Thoracic aorta (tissue), 2 donors: Measurements from ENCODE around the gene FANCD2. TPM values are rescaled to one million over a fixed set of nuclear protein-coding genes. Genes with fewer than 3 reads are reported as not detected.

ENCODE experiments used
- total RNA-seq, 2 donors: library from RNA; depleted of rRNA; stranded (reverse); fragments of >200 nt; gene quantifications; one replicate each; pipeline versions ENCODE4 v1.1.0 to v1.2.3, GENCODE V29; 2016

Gene FANCD2
- total RNA-seq, 2 donors from 2014 or later = 1.3 to 9.9 TPM

Other genes starting within 250 kb of the FANCD2 start
- gene TADA3, start 234.0 kb upstream of the FANCD2 start, total RNA-seq = 10 to 100 TPM; 61.7 to 73.6 TPM
- 100 to 1,000 TPM; 196 to 204 TPM for gene ARPC4, start 233.4 kb upstream of the FANCD2 start, total RNA-seq
- 10 to 100 TPM; 77.0 to 91.9 TPM for gene TTLL3, start 216.2 kb upstream of the FANCD2 start, total RNA-seq
- 10 to 100 TPM; 24.5 to 41.3 TPM for gene RPUSD3, start 182.4 kb upstream of the FANCD2 start, total RNA-seq
- gene CIDEC, start 146.2 kb upstream of the FANCD2 start, total RNA-seq = 1 to 10 TPM; 2.0 to 2.6 TPM
- gene JAGN1, start 135.8 kb upstream of the FANCD2 start, total RNA-seq = 10 to 100 TPM; 21.5 to 38.6 TPM
- gene IL17RE, start 123.6 kb upstream of the FANCD2 start, total RNA-seq = 10 to 100 TPM in 1 of 2 donors, 1 to 10 TPM in 1; 5.7 to 11.9 TPM
- gene IL17RC, start 109.3 kb upstream of the FANCD2 start, total RNA-seq = 10 to 100 TPM; 52.2 to 59.4 TPM
- gene CRELD1, start 92.6 kb upstream of the FANCD2 start, total RNA-seq = 10 to 100 TPM; 37.2 to 37.4 TPM
- 1 to 10 TPM; 3.3 to 5.8 TPM for gene PRRT3, start 74.0 kb upstream of the FANCD2 start, total RNA-seq
- 10 to 100 TPM; 37.0 to 50.2 TPM for gene EMC3, start 39.6 kb upstream of the FANCD2 start, total RNA-seq
- not detected for gene FANCD2OS, start 81.8 kb downstream of the FANCD2 start, total RNA-seq
- 100 to 1,000 TPM in 1 of 2 donors, 10 to 100 TPM in 1; 55.0 to 126 TPM for gene BRK1, start 89.2 kb downstream of the FANCD2 start, total RNA-seq
- 10 to 100 TPM; 25.9 to 43.7 TPM for gene VHL, start 115.3 kb downstream of the FANCD2 start, total RNA-seq
- gene IRAK2, start 138.5 kb downstream of the FANCD2 start, total RNA-seq = 10 to 100 TPM in 1 of 2 donors, 1 to 10 TPM in 1; 5.7 to 13.8 TPM
- gene TATDN2, start 222.0 kb downstream of the FANCD2 start, total RNA-seq = 10 to 100 TPM; 29.5 to 38.7 TPM